Natural killer cell (primary cell): Measurements from ENCODE around the gene SLC4A1AP. TPM values are rescaled to one million over a fixed set of nuclear protein-coding genes. Genes with fewer than 3 reads are reported as not detected.

ENCODE experiments used
- ATAC-seq, 3 donors: fragments of 150-1000 bp in 2 of 3; fragments of 200-7000 bp in 1 of 3; cut with Tn5 transposase; 1 replicate in 1 of 3; 2 replicates in 2 of 3; pipeline ENCODE4 v1.10.0; 2021; ENCODE audit warnings: mild to moderate bottlenecking in 2 of 3, moderate library complexity in 2 of 3
- DNase-seq, 2 donors: peaks; one replicate each; pipeline versions ENCODE4 v3.0.0 to v3.0.0-alpha.2; 2013 to 2021; ENCODE audit warnings: mixed read lengths in 1 of 2
- H3K27ac ChIP-seq: one replicate; pipeline ENCODE4 v1.5.1; 2013; ENCODE audit warnings: mild to moderate bottlenecking, low read length
- H3K27me3 ChIP-seq: one replicate; pipeline ENCODE4 v1.6.1; 2013; ENCODE audit warnings: low read length; ENCODE audit not compliant: control insufficient read depth, insufficient read depth
- H3K36me3 ChIP-seq: one replicate; pipeline ENCODE4 v1.6.1; 2013; ENCODE audit warnings: low read length; ENCODE audit not compliant: control insufficient read depth, insufficient read depth
- H3K4me1 ChIP-seq: one replicate; pipeline ENCODE4 v1.6.1; 2013; ENCODE audit warnings: low read length; ENCODE audit not compliant: control insufficient read depth, insufficient read depth
- H3K4me3 ChIP-seq: one replicate; pipeline ENCODE4 v1.5.1; 2013; ENCODE audit warnings: low read length
- H3K9me3 ChIP-seq: one replicate; pipeline ENCODE4 v1.6.1; 2013; ENCODE audit warnings: low read length; ENCODE audit not compliant: control insufficient read depth, insufficient read depth
- H3K27ac Mint-ChIP-seq, 2 donors: one replicate each; pipeline ENCODE4 v1.8.0; 2022; ENCODE audit warnings: mild to moderate bottlenecking in 2 of 2, mixed read lengths in 2 of 2, moderate library complexity in 1 of 2
- H3K27me3 Mint-ChIP-seq, 2 donors: one replicate each; pipeline ENCODE4 v1.8.0; 2022; ENCODE audit warnings: low read depth in 2 of 2, mixed read lengths in 2 of 2
- H3K36me3 Mint-ChIP-seq: one replicate; pipeline ENCODE4 v1.8.0; 2022; ENCODE audit warnings: mixed read lengths
- H3K4me1 Mint-ChIP-seq, 2 donors: one replicate each; pipeline ENCODE4 v1.8.0; 2022; ENCODE audit warnings: mixed read lengths in 2 of 2
- H3K4me3 Mint-ChIP-seq: one replicate; pipeline ENCODE4 v1.8.0; 2022; ENCODE audit warnings: mild to moderate bottlenecking, moderate library complexity, mixed read lengths
- H3K9me3 Mint-ChIP-seq, 2 donors: one replicate each; pipeline ENCODE4 v1.8.0; 2022; ENCODE audit warnings: mixed read lengths in 2 of 2
- CTCF ChIP-seq: fragments of 200-600 bp; IDR thresholded peaks from one replicate; pipeline ENCODE4 v1.8.0; 2022; ENCODE audit warnings: antibody characterized with exemption
- WGBS: methylation state at CpG from one replicate; pipeline ENCODE4 v1.1.7; 2013; ENCODE audit warnings: missing lambda C conversion rate; ENCODE audit not compliant: insufficient coverage; 5-methylcytosine and 5-hydroxymethylcytosine counted together
- intact Hi-C: fragments of 100-400 bp; cut with micrococcal nuclease; formaldehyde crosslinking; loops from one replicate; pipeline ENCODE4 v1.14.2; 2022
- total RNA-seq, 4 donors: library from RNA; stranded (reverse); fragments of 120-200 nt in 1 of 4; gene quantifications; one replicate each; pipeline versions ENCODE4 v1.2.3 to v1.2.4, GENCODE V29; 2013 to 2022

Gene SLC4A1AP
- total RNA-seq, 3 donors from 2014 or later (not counting 1 experiment from before 2014, with no cell fraction given) = 22.0 to 26.0 (median 24.8) TPM

GRCh38 chr2:27710640-27711430, 47.1 kb downstream of the SLC4A1AP start:
- Mint-ChIP-seq H3K4me3 (no peak overlapping the region), H3K9me3 (no peaks in the 10 kb centered on the region), H3K36me3 (no peaks in the 10 kb centered on the region), H3K27me3 (peaks cover 0 to 11% of the 10 kb centered on the region in 2 donors), H3K27ac (no peak overlapping the region), H3K4me1 (peaks cover 6% of the 10 kb centered on the region in 2 donors)
- TF ChIP-seq CTCF = no peak
- no peak overlapping the region for H3K4me3 ChIP-seq
- peaks cover 7% of the 10 kb centered on the region for H3K4me1 ChIP-seq
- 98% methylated on average over 7 of the region's 8 CpGs for WGBS
- DNase-seq (no peak), ATAC-seq (no peak)
- no peaks in the 10 kb centered on the region for H3K9me3 ChIP-seq
- no peaks in the 10 kb centered on the region for H3K36me3 ChIP-seq
- H3K27me3 ChIP-seq = no peaks in the 10 kb centered on the region
- intact Hi-C loops = no loop called here
- H3K27ac ChIP-seq = no peak overlapping the region

GRCh38 chr2:27711804-27712203, 48.1 kb downstream of the SLC4A1AP start:
- 96% methylated on average over 5 of the region's 5 CpGs for WGBS
- H3K27ac Mint-ChIP-seq = no peak overlapping the region

GRCh38 chr2:27712522-27712921, 48.8 kb downstream of the SLC4A1AP start:
- no peak overlapping the region for H3K27ac Mint-ChIP-seq
- TF ChIP-seq CTCF = no peak
- H3K36me3 ChIP-seq = no peaks in the 10 kb centered on the region
- H3K27me3 ChIP-seq = peaks cover 6% of the 10 kb centered on the region
- no peak overlapping the region for H3K4me3 Mint-ChIP-seq
- intact Hi-C loops = no loop called here
- H3K36me3 Mint-ChIP-seq = no peaks in the 10 kb centered on the region
- WGBS = 89% methylated on average over 1 of the region's 1 CpG
- H3K4me1 Mint-ChIP-seq = peaks cover 16 to 18% of the 10 kb centered on the region in 2 donors
- H3K4me3 ChIP-seq = no peak overlapping the region
- H3K27ac ChIP-seq = no peak overlapping the region
- H3K27me3 Mint-ChIP-seq = peaks cover 9 to 19% of the 10 kb centered on the region in 2 donors
- no peaks in the 10 kb centered on the region for H3K9me3 ChIP-seq
- H3K9me3 Mint-ChIP-seq = no peaks in the 10 kb centered on the region
- DNase-seq (no peak), ATAC-seq (no peak)
- peaks cover 20% of the 10 kb centered on the region for H3K4me1 ChIP-seq

More at GRCh38 chr2:27711804-27712203, 48.1 kb downstream of the SLC4A1AP start:
- H3K4me1 ChIP-seq = peaks cover 16% of the 10 kb centered on the region
- Mint-ChIP-seq H3K27me3 (peaks cover 5 to 16% of the 10 kb centered on the region in 2 donors), H3K4me1 (peaks cover 12 to 14% of the 10 kb centered on the region in 2 donors), H3K36me3 (no peaks in the 10 kb centered on the region), H3K4me3 (no peak overlapping the region), H3K9me3 (no peaks in the 10 kb centered on the region)
- H3K9me3 ChIP-seq = no peaks in the 10 kb centered on the region
- ATAC-seq (no peak), DNase-seq (no peak)
- intact Hi-C loops = no loop called here
- H3K27me3 ChIP-seq = peaks cover 2% of the 10 kb centered on the region
- H3K36me3 ChIP-seq = no peaks in the 10 kb centered on the region
- no peak for TF ChIP-seq CTCF
- no peak overlapping the region for H3K4me3 ChIP-seq
- no peak overlapping the region for H3K27ac ChIP-seq
